ENCODE results near the gene INSM2.

The INSM2 gene, protein sequence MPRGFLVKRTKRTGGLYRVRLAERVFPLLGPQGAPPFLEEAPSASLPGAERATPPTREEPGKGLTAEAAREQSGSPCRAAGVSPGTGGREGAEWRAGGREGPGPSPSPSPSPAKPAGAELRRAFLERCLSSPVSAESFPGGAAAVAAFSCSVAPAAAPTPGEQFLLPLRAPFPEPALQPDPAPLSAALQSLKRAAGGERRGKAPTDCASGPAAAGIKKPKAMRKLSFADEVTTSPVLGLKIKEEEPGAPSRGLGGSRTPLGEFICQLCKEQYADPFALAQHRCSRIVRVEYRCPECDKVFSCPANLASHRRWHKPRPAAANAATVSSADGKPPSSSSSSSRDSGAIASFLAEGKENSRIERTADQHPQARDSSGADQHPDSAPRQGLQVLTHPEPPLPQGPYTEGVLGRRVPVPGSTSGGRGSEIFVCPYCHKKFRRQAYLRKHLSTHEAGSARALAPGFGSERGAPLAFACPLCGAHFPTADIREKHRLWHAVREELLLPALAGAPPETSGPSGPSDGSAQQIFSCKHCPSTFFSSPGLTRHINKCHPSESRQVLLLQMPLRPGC

DNA sequence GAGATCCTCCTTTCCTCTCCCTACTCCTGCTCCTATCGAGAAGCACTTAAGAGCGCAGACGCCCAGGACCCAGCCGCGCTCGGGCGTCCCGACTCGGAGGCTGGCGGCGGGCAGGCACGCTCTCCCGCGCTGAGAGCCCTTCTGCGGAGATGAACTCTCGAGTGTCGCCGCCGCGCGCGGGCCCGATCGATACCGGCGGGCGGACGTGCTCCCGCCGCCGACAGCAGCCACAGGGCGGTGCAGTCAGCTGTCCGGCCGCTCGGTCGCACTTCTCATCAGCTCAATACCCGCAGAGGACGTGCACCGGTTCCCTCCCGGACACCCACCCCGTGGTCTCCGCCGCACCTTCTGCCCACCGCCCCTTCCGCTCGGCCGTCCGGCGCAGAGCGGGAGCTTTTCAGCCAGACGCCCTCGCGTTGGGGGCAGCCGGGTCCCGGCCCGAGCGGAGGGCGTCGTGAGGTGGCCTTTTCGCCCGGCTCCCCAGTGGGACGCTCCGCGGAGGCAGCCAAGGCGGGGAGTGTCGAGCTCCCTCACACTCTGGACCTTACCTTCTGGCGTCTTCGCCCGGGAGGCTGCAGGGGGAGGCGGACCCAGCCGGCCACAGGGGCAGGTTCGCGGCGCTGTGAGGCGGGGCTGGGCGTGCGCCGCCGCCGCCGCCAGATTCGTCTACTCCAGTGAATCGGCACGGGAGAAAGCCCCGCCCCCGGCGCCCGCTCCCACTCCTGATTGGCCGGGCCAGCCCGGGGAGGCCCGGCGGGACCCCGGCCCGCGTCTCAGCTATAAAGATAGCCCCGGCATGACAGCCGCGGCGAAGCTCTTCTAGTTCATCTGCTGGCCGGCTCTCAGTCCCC lies at the start of gene INSM2:
Gene INSM2 (plus strand): TSS at position 808 of the 851 bp plus-strand sequence. CDS start 89 bp downstream, outside the sequence.
- no peak for DNase-seq

DNA sequence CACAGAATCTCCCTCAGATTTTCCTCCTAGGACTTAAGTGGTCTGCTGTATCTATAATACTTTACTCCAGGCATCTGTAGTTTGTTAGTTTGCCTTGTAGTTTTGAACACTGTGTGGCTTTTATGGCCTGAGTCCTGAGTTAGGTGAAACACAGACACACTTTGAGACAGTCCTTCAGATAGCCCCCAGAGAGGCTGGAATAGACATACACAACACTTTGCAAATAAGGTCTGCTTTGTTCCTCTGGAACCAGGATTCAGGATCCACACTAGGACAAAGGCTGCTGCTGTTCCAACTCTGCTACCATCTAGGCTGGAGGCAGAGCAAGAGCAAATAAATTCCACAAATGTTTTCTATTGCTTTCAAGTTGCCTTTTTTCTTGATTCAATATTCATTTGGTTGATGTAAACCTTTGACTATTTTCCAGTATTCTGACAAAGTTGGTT lies 41.4 kb upstream of the INSM2 start:
- DNase-seq: no peak

DNA sequence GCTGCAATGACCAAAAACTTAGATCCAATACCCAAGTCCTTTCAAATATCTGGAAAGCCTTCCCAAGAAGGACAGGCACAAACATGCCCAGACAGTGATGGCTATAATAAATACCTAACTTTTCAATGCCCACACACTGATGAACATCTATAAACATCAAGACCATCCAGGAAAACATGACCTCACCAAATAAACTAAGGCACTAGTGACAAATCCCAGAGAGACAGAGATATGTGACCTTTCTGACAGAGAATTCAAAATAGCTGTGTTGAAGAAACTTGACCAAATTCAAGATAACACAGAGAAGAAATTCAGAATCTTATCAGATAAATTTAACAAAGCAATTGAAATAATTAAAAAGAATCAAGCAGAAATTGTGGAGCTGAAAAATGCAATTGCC lies 38.7 kb upstream of the INSM2 start:
- no peak for DNase-seq

DNA sequence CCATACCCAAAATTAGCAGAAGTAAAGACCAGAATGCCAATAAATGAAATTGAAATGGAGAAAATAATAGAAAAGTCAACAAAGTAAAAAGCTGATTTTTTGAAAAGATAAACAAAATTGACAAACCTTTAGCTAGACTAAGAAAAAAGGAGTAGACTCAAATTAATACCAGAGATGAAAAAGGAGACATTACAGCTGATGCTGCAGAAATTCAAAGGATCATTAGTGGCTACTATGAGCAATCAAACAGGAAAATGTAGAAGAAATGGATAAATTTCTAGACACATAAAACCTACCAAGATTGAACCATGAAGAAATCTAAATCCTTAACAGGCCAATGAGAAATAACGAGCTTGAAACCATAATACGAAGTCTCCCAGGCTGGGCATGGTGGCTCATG lies 34.8 kb upstream of the INSM2 start:
- no peak for DNase-seq

DNA sequence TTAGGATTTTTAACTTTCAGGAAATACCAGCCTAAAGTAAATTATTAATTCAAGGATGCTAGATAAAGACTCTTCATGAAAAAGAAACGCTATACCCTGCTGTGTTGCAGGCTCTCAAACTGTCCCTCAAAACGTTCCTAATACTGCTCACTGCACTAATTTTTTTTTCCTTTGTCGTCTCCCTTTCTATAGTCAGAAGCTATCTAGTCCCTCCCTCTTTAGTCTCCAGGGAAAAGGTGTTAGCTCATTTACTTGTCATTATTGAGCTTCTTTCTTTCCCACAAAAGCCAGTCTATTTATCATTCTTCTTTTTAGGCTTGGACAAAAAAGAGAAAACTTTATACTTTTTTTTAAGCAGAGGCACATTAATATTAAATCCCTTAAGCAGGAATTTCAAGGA lies 30.3 kb upstream of the INSM2 start:
- DNase-seq: no peak

DNA sequence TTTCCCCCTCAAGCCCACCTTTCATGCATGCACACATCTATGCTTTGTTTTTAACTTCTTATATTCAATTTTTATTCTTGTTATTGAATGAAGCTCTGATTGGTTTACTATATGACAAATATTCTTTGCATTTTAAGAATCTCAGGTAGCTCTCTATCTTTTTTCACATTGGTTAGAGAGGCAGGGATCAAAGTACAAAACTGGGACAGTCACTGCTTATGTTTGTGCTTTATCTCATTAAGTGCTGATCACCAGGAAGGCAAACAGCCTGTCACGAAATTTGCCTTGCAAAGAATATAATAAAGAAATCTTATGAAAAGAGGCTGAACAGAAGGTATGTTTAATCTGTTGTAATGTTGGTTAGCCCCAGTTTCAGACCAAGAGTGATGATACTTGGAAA lies 29.7 kb upstream of the INSM2 start:
- DNase-seq: no peak

DNA sequence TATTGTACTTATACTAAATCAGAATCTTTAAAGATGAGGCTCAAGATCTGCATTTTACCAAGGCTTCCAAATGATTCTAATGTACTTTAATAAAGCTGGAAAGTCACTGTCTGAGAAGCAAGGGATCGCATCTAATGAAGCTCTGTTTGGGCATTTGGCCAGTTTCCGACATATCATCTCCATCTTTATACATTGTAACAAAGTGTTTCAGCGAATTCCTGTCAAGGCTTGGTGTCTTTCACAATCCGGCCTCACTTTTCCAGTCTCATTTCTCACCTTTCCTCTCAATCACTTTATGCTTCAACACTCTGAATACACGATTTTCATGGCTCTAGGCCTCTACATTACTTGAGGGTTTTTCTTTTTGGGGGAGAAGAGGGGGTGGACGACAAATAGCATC lies 27.5 kb upstream of the INSM2 start:
- no peak for DNase-seq

DNA sequence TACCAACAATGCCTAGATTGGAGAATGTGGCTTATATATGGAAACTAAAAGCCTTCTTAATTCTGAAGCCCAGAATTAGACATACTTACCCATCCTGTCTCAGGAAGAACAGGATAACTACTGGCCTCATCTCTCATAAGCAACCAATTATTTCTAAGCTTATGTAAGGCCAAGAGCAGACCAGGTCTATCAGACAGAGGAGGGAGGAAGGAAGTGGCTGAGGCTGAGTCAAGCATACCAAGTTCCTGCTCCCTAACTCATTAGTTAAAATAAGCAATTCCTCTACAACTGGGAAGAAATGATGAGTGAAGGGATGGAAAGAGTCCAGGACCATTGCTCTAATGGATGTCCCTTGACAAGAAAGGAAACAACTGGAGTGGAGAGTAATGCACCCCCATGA lies 27.0 kb upstream of the INSM2 start:
- peak; percentile 10 to 36 for DNase-seq

DNA sequence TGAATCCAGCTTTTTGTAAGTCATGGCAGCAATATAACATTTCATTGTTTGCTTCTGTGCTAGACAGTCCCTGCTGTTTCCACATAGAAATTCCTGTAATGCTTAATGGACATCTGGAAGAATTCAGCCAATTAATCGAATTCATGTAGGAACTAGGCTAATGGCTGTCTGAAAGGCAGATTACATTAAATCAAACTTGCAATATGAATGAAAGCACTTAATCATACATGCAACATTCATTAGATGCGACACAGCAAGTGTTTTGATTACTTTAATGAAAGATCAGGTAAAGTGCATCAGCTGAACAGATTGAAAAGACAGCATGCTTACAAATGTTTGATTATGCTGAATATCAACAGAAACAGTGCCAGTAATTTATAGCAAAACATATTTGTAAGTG lies 24.1 kb upstream of the INSM2 start:
- DNase-seq: no peak

DNA sequence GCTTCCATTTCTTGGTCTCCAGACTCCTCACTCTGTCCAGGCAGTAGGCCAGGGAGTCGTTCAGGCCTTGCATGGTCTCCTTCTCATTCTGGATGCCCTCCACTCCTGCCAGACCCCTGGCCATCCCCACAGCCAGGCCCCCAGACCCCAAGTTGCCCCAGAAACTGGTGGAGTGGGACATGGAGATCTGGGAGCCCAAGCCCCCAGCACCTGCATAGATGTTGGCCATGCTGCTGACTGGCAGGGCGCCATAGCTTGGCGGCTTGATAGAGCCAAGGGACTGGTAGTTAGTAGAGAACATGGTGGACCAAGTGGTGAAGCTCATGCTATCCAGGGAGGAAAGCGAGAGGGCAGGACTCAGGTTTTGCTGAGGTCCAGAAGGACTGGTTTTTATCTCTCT lies 21.2 kb upstream of the INSM2 start:
- DNase-seq: no peak

DNA sequence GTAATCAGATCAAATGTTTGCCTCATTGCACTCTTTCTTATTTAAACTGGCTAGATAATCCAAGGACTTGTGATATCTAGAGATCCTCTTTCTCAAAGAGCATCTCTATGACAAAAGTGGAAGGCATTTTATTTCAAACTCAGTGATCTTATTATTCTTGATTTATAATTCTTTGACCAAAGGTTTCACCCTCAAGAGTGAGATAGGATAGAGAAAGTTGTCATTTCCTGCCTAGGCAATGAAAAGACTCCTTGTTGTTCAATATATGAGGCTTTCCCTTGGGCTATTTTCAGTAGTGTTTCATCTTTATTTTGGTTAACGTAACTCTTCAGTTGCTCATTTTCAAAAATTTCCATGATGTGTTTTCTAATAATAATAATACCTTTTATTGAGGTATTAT lies 18.0 kb upstream of the INSM2 start:
- no peak for DNase-seq

DNA sequence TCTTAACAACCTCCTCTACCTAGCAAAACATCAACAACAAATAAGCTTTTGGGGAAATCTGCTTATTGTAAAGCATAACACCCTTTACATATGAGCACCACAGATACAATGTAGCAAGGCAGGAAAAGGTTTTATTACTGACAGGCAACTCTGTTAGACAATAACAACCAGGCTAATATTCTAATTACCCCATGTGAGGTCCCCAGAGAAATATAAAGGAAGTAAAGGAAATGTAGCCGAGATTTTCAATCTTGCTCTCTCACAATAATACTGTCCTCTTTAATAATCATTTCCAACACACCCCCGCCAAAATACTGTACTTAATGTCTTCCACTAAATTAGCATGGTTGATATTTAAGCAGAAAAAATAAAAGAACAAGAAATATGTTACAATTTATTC lies 14.0 kb upstream of the INSM2 start:
- no peak for DNase-seq

DNA sequence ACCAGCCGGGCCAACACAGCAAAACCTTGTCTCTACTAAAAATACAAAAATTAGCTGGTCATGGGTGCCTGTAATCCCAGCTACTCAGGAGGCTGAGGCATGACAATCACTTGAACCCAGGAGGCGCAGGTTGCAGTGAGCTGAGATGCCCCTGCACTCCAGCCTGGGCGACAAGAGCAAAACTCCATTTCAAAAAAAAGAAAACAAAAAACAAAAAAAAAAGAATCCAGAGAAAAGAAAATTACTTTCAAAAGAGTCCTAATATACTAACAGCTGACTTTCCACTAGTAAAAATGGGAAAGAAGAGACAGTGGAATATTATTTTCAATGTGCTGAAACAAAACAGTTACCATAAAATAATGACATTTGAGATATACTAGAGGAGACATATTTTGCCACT lies 8.3 kb upstream of the INSM2 start:
- no peak for DNase-seq

DNA sequence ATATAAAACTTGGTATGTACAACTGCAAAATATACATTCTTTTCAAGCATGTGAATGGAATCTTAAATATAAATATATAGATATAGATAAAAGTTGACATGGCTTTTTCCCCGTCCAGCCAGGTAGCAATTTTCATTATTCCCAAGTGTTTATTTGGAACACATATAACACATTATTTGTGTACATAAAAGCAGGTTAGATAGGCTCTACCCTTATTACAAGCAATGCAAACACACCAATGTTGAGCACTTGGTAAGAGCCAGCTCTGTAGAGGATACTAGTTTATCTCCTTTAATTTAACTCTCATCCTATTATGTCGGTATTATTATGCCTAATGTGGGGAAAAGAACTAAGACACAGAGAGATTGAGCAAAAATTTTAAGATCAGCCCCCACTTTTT lies 7.0 kb upstream of the INSM2 start:
- DNase-seq: no peak

DNA sequence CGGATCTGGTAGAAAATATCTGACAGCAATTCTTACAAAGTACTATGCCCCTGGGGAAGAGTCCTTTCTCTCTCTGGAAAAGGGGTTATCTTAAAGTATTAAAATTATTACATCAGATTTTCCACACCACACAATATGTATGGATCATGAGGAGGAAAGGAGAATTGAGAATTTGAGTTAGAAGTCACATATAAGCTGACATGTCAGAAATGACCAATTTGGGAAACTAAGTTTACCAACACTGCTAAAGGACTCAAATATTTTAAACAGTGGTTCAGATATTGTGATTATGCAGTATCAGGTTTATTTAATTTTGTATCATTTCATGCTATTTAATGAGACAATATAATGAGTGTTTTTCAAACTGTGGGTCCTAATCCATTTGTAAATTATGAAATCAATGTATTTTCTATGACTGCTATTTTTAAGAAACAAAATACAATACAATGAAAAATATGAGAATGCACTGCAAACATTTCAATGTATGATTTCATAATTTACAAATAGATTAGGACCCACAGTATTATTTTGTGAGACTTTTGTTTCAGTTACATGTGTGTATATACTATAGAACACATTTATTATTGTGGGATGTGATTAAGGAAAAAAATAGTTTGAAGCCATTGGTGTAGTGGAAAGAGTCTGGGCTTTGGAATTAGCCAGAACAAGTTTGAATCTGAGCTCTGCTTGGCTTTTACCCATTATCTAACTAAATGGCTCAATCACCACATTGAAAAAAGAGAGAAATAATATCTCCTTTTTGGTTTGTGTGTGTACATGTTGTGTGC lies 1.8 kb upstream of the INSM2 start:
- no peak for DNase-seq

DNA sequence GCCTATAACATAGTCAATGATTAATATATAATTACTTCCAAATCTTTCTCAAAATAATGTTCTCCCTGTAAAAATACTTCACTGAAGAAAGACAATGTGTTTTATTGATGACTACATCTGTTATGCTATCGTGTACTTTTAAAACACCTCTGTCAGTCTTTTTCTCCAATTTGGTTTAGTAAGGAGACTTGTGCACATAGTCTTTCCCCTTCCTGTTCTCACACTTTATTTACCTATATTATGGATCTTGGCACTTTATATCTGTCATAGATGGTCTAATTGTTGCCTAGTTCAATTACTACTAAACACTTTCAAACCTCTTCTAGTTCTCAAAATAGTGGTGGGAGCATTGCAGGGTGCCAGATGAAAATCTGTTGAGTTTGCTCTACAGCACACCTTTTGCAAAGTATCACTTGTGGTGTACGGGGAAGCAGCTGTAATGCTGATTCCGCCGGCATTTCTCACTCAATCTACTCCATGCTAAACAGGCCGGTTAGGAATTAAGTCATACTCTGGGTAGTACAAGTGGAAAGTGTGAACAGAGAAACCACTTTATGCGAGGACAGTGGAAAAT lies 1.1 kb upstream of the INSM2 start:
- DNase-seq: no peak

DNA sequence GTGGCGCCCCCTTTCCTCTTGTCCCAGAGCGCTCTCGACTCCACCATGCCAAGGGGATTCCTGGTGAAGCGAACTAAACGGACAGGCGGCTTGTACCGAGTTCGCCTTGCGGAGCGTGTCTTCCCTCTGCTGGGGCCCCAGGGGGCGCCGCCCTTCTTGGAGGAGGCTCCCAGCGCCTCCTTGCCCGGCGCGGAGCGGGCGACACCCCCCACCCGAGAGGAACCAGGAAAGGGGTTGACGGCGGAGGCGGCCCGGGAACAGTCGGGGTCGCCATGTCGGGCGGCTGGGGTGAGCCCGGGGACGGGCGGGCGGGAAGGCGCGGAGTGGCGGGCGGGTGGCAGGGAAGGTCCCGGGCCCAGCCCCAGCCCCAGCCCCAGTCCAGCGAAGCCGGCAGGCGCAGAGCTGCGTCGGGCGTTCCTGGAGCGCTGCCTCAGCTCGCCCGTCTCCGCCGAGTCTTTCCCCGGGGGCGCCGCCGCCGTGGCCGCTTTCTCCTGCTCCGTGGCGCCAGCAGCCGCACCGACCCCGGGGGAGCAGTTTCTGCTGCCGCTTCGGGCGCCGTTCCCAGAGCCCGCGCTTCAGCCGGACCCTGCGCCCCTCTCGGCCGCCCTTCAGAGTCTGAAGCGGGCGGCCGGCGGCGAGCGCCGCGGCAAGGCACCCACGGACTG lies 376 bp downstream of the INSM2 start:
- no peak for DNase-seq

DNA sequence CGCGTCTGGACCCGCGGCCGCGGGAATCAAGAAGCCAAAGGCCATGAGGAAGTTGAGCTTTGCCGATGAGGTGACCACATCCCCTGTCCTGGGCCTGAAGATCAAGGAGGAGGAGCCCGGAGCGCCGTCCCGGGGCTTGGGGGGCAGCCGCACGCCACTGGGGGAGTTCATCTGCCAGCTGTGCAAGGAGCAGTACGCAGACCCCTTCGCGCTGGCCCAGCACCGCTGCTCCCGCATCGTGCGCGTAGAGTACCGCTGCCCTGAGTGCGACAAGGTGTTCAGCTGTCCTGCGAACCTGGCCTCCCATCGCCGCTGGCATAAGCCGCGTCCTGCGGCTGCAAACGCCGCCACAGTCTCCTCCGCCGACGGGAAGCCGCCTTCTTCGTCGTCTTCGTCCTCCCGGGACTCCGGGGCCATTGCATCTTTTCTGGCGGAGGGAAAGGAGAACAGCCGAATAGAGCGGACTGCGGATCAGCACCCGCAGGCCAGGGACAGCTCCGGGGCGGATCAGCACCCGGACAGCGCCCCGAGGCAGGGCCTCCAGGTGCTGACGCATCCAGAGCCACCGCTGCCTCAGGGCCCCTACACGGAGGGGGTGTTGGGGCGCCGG lies 1.0 kb downstream of the INSM2 start:
- no peak for DNase-seq

DNA sequence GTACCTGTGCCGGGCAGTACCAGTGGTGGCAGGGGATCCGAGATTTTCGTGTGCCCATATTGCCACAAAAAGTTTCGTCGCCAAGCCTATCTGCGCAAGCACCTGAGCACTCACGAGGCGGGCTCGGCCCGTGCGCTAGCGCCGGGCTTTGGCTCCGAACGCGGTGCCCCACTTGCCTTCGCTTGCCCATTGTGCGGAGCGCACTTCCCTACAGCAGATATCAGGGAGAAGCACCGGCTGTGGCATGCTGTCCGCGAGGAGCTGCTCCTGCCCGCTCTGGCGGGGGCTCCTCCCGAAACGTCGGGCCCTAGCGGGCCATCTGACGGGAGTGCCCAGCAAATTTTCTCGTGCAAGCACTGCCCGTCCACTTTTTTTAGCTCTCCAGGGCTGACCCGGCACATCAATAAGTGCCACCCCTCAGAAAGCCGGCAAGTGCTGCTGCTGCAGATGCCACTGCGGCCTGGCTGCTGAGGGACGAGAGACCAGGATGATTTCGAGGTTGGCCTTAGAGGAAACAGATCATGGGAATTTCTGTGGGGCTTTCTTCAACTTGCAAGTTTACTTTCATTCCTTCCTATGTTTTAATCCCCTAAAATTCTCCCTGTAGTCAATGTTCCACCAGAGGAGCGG lies 1.6 kb downstream of the INSM2 start:
- no peak for DNase-seq

DNA sequence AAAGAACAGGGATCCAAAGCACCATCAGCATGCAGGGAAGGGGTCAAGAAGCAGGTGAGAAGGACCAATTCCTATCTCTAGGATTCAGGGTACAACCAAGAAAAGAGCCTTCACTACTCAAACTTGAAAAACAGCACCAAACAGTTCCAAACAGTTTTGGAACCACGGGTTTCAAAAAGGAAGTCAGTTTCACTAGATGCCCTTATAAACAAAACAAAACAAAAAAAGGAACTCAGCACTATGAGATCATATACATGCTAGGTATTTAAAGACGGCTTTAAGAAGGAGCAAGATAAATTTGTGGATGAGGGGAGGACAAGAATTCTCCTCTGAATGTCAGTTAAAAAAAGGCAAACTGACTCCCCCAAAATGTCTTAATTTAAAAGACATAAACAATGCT lies 6.0 kb downstream of the INSM2 start:
- no peak for DNase-seq

DNA sequence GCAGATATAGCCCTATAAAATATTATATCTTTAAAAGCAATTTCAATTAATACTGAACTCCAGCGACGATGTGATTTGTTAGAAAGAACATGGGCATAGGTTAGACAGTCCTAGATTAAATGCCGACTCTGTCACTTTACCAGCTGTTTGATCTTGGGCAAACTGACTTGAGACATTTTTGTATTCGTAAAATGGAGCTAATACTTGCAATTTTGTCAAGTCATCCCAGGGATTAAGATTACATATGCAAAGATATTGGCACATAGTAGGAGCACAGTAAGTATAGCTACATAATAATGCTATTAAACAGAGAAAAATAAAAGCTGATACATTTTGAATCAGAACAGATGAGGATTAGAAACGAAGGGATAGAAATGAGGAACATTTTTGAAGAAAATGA lies 9.0 kb downstream of the INSM2 start:
- DNase-seq: no peak
